ENCODE measurements around the gene PAIP2.

DNA sequence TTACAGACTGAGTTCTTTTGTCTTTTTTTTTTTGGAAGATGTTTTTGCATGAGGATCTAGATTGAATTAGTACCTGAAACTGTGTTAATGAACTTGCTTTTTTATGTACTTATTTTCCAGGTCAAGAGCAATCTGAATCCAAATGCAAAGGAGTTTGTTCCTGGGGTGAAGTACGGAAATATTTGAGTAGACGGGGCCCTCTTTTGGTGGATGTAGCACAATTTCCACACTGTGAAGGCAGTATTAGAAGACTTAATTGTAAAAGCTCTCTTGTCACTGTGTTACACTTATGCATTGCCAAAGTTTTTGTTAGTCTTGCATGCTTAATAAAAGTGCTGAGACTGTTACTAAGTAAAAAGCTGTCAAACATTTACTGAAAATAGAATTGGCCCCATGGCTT, 27.0 kb downstream of the PAIP2 start:
- TF ChIP-seq, protein P1, sequence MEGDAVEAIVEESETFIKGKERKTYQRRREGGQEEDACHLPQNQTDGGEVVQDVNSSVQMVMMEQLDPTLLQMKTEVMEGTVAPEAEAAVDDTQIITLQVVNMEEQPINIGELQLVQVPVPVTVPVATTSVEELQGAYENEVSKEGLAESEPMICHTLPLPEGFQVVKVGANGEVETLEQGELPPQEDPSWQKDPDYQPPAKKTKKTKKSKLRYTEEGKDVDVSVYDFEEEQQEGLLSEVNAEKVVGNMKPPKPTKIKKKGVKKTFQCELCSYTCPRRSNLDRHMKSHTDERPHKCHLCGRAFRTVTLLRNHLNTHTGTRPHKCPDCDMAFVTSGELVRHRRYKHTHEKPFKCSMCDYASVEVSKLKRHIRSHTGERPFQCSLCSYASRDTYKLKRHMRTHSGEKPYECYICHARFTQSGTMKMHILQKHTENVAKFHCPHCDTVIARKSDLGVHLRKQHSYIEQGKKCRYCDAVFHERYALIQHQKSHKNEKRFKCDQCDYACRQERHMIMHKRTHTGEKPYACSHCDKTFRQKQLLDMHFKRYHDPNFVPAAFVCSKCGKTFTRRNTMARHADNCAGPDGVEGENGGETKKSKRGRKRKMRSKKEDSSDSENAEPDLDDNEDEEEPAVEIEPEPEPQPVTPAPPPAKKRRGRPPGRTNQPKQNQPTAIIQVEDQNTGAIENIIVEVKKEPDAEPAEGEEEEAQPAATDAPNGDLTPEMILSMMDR (conservative IDR thresholded peaks at IDR 0.05; ENCODE audit: low read length) = peak; percentile 70
- TF ChIP-seq EZH2phosphoT487 (IDR thresholded peaks at IDR 0.05; ENCODE audit: borderline replicate concordance, low read depth, low read length) = no peak
